ENCODE measurements around the gene TCAIM.

DNA sequence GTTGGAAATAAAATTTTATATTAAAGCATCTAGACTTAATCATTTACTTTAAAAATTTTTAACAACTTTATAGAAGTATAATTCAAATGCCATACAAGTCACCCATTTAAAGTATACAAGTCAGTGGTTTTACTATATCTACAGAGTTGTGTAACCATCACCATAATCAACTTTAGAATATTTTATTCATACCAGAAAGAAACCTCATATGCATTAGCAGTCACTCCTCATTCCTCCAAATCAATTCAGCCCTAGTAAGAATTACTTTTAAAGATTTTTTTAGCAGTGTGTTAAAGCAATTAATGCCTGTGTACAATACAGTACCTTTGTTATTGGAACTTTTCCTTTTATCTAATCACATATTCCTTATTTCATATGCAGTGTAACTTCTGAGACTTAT is 14.0 kb upstream of the TCAIM start:
- TF ChIP-seq, protein P1, sequence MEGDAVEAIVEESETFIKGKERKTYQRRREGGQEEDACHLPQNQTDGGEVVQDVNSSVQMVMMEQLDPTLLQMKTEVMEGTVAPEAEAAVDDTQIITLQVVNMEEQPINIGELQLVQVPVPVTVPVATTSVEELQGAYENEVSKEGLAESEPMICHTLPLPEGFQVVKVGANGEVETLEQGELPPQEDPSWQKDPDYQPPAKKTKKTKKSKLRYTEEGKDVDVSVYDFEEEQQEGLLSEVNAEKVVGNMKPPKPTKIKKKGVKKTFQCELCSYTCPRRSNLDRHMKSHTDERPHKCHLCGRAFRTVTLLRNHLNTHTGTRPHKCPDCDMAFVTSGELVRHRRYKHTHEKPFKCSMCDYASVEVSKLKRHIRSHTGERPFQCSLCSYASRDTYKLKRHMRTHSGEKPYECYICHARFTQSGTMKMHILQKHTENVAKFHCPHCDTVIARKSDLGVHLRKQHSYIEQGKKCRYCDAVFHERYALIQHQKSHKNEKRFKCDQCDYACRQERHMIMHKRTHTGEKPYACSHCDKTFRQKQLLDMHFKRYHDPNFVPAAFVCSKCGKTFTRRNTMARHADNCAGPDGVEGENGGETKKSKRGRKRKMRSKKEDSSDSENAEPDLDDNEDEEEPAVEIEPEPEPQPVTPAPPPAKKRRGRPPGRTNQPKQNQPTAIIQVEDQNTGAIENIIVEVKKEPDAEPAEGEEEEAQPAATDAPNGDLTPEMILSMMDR (conservative IDR thresholded peaks at IDR 0.05; ENCODE audit: low read depth in 2 of 2): no peak
- TF ChIP-seq EZH2 (IDR thresholded peaks at IDR 0.05; ENCODE audit: low read depth, unreplicated experiment) (no peak), POLR2AphosphoS5 (IDR thresholded peaks at IDR 0.05; ENCODE audit: low read depth) (no peak), CREB1 (CRISPR knock-in tag; IDR thresholded peaks at IDR 0.05; ENCODE audit: low read depth) (no peak), EZH2phosphoT487 (IDR thresholded peaks at IDR 0.05; ENCODE audit: unreplicated experiment) (no peak)
- TF ChIP-seq, protein P2, sequence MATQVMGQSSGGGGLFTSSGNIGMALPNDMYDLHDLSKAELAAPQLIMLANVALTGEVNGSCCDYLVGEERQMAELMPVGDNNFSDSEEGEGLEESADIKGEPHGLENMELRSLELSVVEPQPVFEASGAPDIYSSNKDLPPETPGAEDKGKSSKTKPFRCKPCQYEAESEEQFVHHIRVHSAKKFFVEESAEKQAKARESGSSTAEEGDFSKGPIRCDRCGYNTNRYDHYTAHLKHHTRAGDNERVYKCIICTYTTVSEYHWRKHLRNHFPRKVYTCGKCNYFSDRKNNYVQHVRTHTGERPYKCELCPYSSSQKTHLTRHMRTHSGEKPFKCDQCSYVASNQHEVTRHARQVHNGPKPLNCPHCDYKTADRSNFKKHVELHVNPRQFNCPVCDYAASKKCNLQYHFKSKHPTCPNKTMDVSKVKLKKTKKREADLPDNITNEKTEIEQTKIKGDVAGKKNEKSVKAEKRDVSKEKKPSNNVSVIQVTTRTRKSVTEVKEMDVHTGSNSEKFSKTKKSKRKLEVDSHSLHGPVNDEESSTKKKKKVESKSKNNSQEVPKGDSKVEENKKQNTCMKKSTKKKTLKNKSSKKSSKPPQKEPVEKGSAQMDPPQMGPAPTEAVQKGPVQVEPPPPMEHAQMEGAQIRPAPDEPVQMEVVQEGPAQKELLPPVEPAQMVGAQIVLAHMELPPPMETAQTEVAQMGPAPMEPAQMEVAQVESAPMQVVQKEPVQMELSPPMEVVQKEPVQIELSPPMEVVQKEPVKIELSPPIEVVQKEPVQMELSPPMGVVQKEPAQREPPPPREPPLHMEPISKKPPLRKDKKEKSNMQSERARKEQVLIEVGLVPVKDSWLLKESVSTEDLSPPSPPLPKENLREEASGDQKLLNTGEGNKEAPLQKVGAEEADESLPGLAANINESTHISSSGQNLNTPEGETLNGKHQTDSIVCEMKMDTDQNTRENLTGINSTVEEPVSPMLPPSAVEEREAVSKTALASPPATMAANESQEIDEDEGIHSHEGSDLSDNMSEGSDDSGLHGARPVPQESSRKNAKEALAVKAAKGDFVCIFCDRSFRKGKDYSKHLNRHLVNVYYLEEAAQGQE (IDR thresholded peaks at IDR 0.05; ENCODE audit: unreplicated experiment): no peak

Measured in GM23338 (cell line).